Nephron progenitor cell (in vitro differentiated cells): Measurements from ENCODE around the gene RSKR.
"Not testable (repeated sequence)": the region's sequence is repeated elsewhere in the genome, so short reads cannot be mapped to it uniquely, and the experiment has no call there.

Source experiments
- DNase-seq: peaks from one replicate; pipeline ENCODE4 v3.0.0; 2021
- H3K27ac Mint-ChIP-seq: 2 replicates; pipeline ENCODE4 v1.8.0; 2021; ENCODE audit warnings: mild to moderate bottlenecking, moderate library complexity, mixed read lengths
- H3K27me3 Mint-ChIP-seq: 2 replicates; pipeline ENCODE4 v1.8.0; 2021; ENCODE audit warnings: mild to moderate bottlenecking, low read depth, mixed read lengths; ENCODE audit not compliant: poor library complexity
- H3K36me3 Mint-ChIP-seq: 2 replicates; pipeline ENCODE4 v1.8.0; 2021; ENCODE audit warnings: low read depth, mixed read lengths
- H3K4me1 Mint-ChIP-seq: 2 replicates; pipeline ENCODE4 v1.8.0; 2021; ENCODE audit warnings: mixed read lengths
- H3K4me3 Mint-ChIP-seq: 2 replicates; pipeline ENCODE4 v1.8.0; 2021; ENCODE audit warnings: mild to moderate bottlenecking, moderate library complexity, mixed read lengths
- H3K9me3 Mint-ChIP-seq: 2 replicates; pipeline ENCODE4 v1.8.0; 2021; ENCODE audit warnings: mild to moderate bottlenecking, moderate library complexity, mixed read lengths
- TF ChIP-seq, protein P1 (sequence below): fragments of 200-600 bp; sonication (generic); IDR thresholded peaks from 2 replicates; pipeline ENCODE4 v1.5.0; 2021; ENCODE audit warnings: antibody characterized with exemption

The RSKR gene

DNA sequence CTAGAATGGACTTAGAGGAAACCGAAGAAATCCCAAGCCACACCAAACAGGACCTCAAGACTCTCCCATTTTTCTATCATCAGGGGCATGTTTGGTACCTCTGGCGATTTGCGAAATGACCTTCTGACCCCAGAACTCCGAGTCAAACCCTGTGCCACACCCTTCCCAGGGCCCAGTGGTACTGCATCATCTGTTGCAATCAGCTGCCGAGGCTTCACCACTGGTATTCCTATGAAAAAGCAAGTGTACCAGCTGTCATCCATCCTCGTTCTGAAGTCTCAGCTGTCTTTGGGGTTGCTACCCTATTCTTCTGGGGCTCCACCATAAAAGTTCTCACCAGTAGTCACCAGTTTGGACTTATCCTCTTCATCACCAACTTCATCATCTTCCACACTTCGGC lies 2.3 kb upstream of the RSKR start:
- H3K9me3 Mint-ChIP-seq: no peaks in the 10 kb centered on the region
- H3K36me3 Mint-ChIP-seq: peaks cover 63% of the 10 kb centered on the region
- H3K27ac Mint-ChIP-seq: no peak overlapping the region
- TF ChIP-seq, protein P1, sequence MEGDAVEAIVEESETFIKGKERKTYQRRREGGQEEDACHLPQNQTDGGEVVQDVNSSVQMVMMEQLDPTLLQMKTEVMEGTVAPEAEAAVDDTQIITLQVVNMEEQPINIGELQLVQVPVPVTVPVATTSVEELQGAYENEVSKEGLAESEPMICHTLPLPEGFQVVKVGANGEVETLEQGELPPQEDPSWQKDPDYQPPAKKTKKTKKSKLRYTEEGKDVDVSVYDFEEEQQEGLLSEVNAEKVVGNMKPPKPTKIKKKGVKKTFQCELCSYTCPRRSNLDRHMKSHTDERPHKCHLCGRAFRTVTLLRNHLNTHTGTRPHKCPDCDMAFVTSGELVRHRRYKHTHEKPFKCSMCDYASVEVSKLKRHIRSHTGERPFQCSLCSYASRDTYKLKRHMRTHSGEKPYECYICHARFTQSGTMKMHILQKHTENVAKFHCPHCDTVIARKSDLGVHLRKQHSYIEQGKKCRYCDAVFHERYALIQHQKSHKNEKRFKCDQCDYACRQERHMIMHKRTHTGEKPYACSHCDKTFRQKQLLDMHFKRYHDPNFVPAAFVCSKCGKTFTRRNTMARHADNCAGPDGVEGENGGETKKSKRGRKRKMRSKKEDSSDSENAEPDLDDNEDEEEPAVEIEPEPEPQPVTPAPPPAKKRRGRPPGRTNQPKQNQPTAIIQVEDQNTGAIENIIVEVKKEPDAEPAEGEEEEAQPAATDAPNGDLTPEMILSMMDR: no peak
- no peaks in the 10 kb centered on the region for H3K4me1 Mint-ChIP-seq
- no peak overlapping the region for H3K4me3 Mint-ChIP-seq
- H3K27me3 Mint-ChIP-seq: no peaks in the 10 kb centered on the region
- no peak for DNase-seq

- DNase-seq: no peak
- no peak overlapping the region for H3K27ac Mint-ChIP-seq
- peaks cover 60% of the 10 kb centered on the region for H3K36me3 Mint-ChIP-seq
- no peaks in the 10 kb centered on the region for H3K4me1 Mint-ChIP-seq
- H3K9me3 Mint-ChIP-seq: no peaks in the 10 kb centered on the region
- H3K27me3 Mint-ChIP-seq: no peaks in the 10 kb centered on the region
- TF ChIP-seq, protein P1: no peak
- no peak overlapping the region for H3K4me3 Mint-ChIP-seq
Measured at GRCh38 chr17:28615260-28615940, 1.4 kb upstream of the RSKR start.

DNA sequence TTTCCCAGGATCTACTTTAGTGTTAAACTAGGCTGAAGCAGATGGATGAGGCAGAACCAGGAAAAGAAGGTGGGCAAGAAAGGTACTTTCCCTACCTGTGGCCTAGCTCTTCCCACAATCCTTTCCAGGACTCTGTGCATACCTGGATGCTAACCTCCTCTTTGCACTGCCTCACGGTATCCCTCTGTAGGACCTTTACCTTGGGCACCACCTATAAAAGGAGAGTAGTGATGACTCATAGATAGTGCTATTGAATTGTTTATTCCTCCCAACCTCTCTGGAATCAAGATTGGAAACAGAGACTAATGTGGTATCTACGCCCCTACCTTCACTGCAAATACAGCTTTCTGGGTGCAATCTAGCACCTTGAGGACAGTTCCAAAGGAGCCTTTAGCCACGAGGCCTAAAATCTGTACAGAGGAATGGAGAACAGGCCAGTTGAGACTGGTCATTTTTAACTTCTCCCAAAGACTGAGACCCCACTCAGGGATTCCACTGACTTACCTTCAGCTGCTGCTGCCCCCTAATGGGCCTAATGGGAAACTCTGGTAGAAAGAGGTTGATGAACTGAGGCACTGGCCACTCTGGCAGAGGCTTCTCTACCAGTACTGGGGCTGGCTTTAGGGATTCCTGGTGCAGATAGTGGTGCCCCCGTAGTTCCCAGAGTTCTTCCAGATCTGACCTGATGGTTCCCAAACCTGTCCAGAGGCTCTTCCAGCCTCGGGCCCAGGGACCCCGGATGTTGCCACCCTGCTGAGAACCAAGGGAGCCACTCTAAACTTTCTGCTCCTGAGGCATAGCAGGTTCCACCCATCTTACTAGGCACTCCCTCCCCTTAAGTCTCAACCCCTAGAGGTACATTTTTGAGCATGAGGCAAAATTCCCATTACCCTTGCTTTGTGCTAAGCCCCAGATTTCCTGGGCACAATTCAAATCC lies 781 bp downstream of the RSKR start:
- no peak overlapping the region for H3K4me3 Mint-ChIP-seq
- H3K9me3 Mint-ChIP-seq: no peaks in the 10 kb centered on the region
- no peaks in the 10 kb centered on the region for H3K27me3 Mint-ChIP-seq
- peaks cover 46% of the 10 kb centered on the region for H3K36me3 Mint-ChIP-seq
- DNase-seq: peak; percentile 46
- TF ChIP-seq, protein P1: peak; percentile 64
- no peaks in the 10 kb centered on the region for H3K4me1 Mint-ChIP-seq
- peak overlapping the region; percentile 64 for H3K27ac Mint-ChIP-seq

GRCh38 chr17:28612531-28612930 lies 1.5 kb downstream of the RSKR start:
- Mint-ChIP-seq H3K27me3 (no peaks in the 10 kb centered on the region), H3K27ac (peak overlapping the region; percentile 61), H3K4me1 (no peaks in the 10 kb centered on the region), H3K4me3 (no peak overlapping the region), H3K9me3 (no peaks in the 10 kb centered on the region), H3K36me3 (peaks cover 52% of the 10 kb centered on the region)
- TF ChIP-seq, protein P1: no peak
- no peak for DNase-seq

DNA sequence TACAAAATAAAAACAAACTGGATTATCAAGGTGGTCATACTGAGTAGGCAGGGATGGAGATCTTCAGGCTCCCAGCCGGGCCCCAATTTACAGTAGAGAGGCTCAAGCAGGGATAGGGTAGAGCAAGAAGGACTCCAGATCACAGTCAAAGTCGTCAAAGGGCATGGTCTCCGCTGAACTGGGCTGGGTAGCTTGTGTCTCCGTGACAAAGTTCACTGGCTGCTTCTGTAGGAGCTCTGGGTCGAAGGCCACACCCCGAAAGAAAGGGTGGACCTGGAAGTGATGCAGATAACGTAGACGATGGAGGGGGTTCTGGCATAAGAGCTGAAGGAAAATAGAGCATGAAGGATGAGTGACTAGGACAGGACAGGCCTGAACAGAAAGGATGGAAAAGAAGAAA lies 3.6 kb downstream of the RSKR start:
- TF ChIP-seq, protein P1: no peak
- no peaks in the 10 kb centered on the region for H3K27me3 Mint-ChIP-seq
- peak overlapping the region; percentile 75 for H3K27ac Mint-ChIP-seq
- peaks cover 53% of the 10 kb centered on the region for H3K36me3 Mint-ChIP-seq
- no peaks in the 10 kb centered on the region for H3K4me1 Mint-ChIP-seq
- DNase-seq: no peak
- H3K4me3 Mint-ChIP-seq: no peak overlapping the region
- no peaks in the 10 kb centered on the region for H3K9me3 Mint-ChIP-seq

- not testable (repeated sequence) for DNase-seq, H3K27me3 Mint-ChIP-seq, H3K4me1 Mint-ChIP-seq, H3K27ac Mint-ChIP-seq, H3K4me3 Mint-ChIP-seq, H3K9me3 Mint-ChIP-seq
- H3K36me3 Mint-ChIP-seq: peaks cover 44% of the 10 kb centered on the region
Measured at GRCh38 chr17:28604031-28604430, 10.0 kb downstream of the RSKR start.
